SK-N-SH treated with all-trans-retinoic acid at 6 μM for 48 hours (cell line): Measurements from ENCODE around the gene BACH2.

Experiments
- ATAC-seq: fragments of 200-7000 bp; cut with Tn5 transposase; 3 replicates; pipeline ENCODE4 v1.9.1; 2020; ENCODE audit warnings: mild to moderate bottlenecking, moderate library complexity
- ARNTL ChIP-seq: fragments of 450-650 bp; formaldehyde crosslinking; IDR thresholded peaks from 2 replicates; pipeline ENCODE4 v1.5.0; 2020; ENCODE audit warnings: low read depth, mild to moderate bottlenecking, moderate library complexity, borderline replicate concordance
- BACH2 ChIP-seq: fragments of 250-450 bp; sonication (Bioruptor Pico); IDR thresholded peaks from 2 replicates; pipeline ENCODE4 v1.9.0; 2021; ENCODE audit warnings: mild to moderate bottlenecking, borderline replicate concordance
- CSDC2 ChIP-seq: fragments of 250-450 bp; sonication (Bioruptor Pico); IDR thresholded peaks from 2 replicates; pipeline ENCODE4 v1.5.0; 2020; ENCODE audit warnings: mild to moderate bottlenecking, moderate library complexity
- ESRRG ChIP-seq: fragments of 250-450 bp; sonication (Bioruptor Pico); IDR thresholded peaks from 2 replicates; pipeline ENCODE4 v1.6.1; 2021; ENCODE audit warnings: mild to moderate bottlenecking
- GLIS3 ChIP-seq: fragments of 250-450 bp; sonication (Bioruptor Pico); IDR thresholded peaks from 2 replicates; pipeline ENCODE4 v1.5.0; 2020; ENCODE audit warnings: mild to moderate bottlenecking, moderate library complexity
- ISL1 ChIP-seq: fragments of 250-450 bp; sonication (Bioruptor Pico); IDR thresholded peaks from 2 replicates; pipeline ENCODE4 v2.1.2; 2022; ENCODE audit warnings: mild to moderate bottlenecking, moderate library complexity
- OSR1 ChIP-seq: fragments of 250-450 bp; sonication (Bioruptor Pico); IDR thresholded peaks from 2 replicates; pipeline ENCODE4 v1.8.0; 2022; ENCODE audit warnings: moderate library complexity, mild to moderate bottlenecking, inconsistent platforms
- RARB ChIP-seq: fragments of 250-450 bp; sonication (Bioruptor Pico); IDR thresholded peaks from 2 replicates; pipeline ENCODE4 v1.8.0; 2021; ENCODE audit warnings: mild to moderate bottlenecking, moderate library complexity
- SNAI2 ChIP-seq: fragments of 250-450 bp; sonication (Bioruptor Pico); IDR thresholded peaks from 2 replicates; pipeline ENCODE4 v1.5.0; 2020; ENCODE audit warnings: mild to moderate bottlenecking, moderate library complexity
- TCF4 ChIP-seq: fragments of 250-450 bp; sonication (Bioruptor Pico); IDR thresholded peaks from 2 replicates; pipeline ENCODE4 v1.8.0; 2021; ENCODE audit warnings: mild to moderate bottlenecking, moderate library complexity, borderline replicate concordance
- TOX ChIP-seq: fragments of 250-450 bp; sonication (Bioruptor Pico); IDR thresholded peaks from 2 replicates; pipeline ENCODE4 v1.8.0; 2021; ENCODE audit warnings: mild to moderate bottlenecking, moderate library complexity, borderline replicate concordance
- ZFP3 ChIP-seq: fragments of 250-450 bp; sonication (Bioruptor Pico); IDR thresholded peaks from 2 replicates; pipeline ENCODE4 v1.5.0; 2020; ENCODE audit warnings: mild to moderate bottlenecking, moderate library complexity
- ZNF565 ChIP-seq: fragments of 450-650 bp; formaldehyde crosslinking; conservative IDR thresholded peaks from 2 replicates; pipeline ENCODE4 v1.5.0; 2020; ENCODE audit warnings: low read depth, mild to moderate bottlenecking, moderate library complexity
- TF ChIP-seq, protein P1 (sequence below): fragments of 250-450 bp; sonication (Bioruptor Pico); IDR thresholded peaks from 2 replicates; pipeline ENCODE4 v1.8.0; 2020; ENCODE audit warnings: mild to moderate bottlenecking, moderate library complexity, borderline replicate concordance
- TF ChIP-seq, protein P2 (sequence below): fragments of 250-450 bp; sonication (Bioruptor Pico); IDR thresholded peaks from 2 replicates; pipeline ENCODE4 v1.5.1; 2021; ENCODE audit warnings: mild to moderate bottlenecking, moderate library complexity
- TF ChIP-seq, protein P3 (sequence below): fragments of 250-450 bp; sonication (Bioruptor Pico); IDR thresholded peaks from 2 replicates; pipeline ENCODE4 v1.8.0; 2021; ENCODE audit warnings: low read depth, mild to moderate bottlenecking, moderate library complexity, borderline replicate concordance
- TF ChIP-seq, protein P4 (sequence below): fragments of 250-450 bp; sonication (Bioruptor Pico); IDR thresholded peaks from 2 replicates; pipeline ENCODE4 v1.5.0; 2020; ENCODE audit warnings: mild to moderate bottlenecking, moderate library complexity

BACH2 gene

DNA sequence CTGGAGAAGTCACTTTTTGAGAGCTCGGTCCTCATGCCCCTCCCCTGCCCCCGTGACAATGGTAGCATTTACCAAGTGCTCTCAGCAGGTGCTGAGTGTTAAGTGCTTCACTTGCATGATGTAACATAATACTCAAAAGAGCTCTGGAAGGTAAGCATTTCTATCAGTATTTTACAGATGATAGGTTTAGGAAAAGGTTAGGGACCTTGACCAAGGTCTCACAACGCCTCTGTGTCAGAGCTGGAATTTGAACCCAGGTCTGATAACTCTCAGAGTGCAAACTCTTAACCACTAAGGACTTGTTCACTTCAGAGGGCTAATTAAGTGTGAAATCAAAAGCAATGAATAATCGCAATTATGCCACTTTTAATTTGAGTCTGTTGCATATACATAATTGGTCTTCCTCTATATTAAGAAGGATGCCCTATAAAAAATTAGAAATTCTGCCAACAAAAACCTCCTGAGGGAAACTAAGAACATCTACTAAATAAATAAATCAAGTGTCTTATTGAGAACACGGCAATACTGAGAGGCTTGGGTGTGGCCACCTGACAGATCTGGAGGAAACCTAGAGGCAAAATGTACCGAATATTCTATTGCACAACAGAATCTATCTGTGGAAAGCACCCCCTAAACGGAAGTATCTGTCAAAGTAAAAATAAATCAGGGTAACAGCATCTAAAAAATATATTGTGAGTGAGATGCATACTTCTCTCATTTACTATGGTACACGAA lies 109.8 kb downstream of the BACH2 start:
- TF ChIP-seq GLIS3 (no peak), TCF4 (no peak), TOX (CRISPR knock-in tag) (no peak)
- ATAC-seq: no peak

DNA sequence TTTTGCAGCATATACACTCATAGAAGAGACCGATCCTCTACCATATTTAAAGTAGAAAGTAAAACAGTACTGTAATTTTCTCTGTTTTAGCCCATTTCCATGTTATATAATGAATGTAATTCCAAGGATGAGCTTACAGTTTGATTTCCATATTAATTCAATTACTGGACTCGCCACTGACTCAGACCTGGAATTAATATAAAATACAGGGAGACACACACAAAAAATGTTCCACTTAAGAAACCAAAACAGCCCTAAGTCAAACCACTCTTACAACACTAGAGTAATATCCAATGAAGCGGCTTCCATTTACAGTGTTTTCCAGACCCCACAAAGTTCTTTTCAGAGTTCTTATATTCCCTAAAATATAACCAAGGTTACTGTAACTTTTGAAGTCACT lies 110.6 kb downstream of the BACH2 start:
- TF ChIP-seq ARNTL (CRISPR knock-in tag): no peak
- no peak for TF ChIP-seq ZNF565
- TF ChIP-seq, protein P1, sequence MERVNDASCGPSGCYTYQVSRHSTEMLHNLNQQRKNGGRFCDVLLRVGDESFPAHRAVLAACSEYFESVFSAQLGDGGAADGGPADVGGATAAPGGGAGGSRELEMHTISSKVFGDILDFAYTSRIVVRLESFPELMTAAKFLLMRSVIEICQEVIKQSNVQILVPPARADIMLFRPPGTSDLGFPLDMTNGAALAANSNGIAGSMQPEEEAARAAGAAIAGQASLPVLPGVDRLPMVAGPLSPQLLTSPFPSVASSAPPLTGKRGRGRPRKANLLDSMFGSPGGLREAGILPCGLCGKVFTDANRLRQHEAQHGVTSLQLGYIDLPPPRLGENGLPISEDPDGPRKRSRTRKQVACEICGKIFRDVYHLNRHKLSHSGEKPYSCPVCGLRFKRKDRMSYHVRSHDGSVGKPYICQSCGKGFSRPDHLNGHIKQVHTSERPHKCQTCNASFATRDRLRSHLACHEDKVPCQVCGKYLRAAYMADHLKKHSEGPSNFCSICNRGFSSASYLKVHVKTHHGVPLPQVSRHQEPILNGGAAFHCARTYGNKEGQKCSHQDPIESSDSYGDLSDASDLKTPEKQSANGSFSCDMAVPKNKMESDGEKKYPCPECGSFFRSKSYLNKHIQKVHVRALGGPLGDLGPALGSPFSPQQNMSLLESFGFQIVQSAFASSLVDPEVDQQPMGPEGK: no peak
- TF ChIP-seq, all 23 proteins: peak for 0
- ATAC-seq: no peak

DNA sequence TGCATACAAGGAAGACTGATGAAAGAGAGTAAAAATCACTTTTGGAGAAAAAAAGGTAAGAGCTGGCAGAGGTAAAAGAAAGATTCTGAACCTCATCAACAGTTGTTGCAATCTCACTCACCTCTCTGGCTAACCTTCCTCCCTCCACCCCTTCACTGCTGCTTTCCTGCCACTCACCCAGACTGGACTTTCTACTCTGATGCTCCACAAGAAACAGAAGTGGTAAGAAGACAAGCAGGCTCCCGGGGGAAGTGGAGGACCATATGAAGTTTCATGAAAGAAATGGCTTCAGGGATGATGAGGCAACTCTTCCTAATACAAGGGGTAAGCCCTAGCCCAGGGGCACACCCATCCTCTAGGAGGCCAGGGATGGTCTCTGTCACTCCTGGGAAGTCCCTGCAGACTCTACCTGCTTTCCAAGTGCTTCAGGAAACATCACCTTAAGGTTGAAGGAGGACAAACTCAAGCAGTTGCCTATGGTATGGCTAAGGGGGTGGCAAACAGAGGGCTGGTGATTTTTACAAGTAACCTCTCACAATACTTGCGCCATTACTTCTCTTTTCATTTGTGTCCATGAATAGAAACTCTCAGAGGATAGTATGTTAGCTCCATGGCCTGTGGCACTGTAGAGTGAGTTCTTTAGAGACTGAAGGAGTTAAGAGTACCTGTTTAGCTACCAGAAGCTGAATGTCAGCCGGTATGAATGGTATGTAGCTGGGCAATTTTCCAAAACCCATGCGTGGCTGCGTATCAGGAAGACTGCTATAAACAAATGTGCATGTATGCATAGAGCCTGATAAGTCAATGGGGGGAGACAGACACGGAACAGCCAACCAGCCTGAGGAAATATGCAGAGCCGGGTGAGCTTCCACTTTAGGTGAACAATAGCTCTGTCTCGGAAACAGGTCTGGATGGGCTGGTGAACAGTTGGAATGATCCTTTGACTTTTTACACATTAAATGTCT lies 112.0 kb downstream of the BACH2 start:
- ATAC-seq: peak; percentile 19; the same call in 1 of the 3 replicates
- no peak for TF ChIP-seq SNAI2 (CRISPR knock-in tag)
- no peak for TF ChIP-seq TCF4
- TF ChIP-seq ISL1: no peak
- no peak for TF ChIP-seq ZFP3 (CRISPR knock-in tag)
- TF ChIP-seq, protein P2, sequence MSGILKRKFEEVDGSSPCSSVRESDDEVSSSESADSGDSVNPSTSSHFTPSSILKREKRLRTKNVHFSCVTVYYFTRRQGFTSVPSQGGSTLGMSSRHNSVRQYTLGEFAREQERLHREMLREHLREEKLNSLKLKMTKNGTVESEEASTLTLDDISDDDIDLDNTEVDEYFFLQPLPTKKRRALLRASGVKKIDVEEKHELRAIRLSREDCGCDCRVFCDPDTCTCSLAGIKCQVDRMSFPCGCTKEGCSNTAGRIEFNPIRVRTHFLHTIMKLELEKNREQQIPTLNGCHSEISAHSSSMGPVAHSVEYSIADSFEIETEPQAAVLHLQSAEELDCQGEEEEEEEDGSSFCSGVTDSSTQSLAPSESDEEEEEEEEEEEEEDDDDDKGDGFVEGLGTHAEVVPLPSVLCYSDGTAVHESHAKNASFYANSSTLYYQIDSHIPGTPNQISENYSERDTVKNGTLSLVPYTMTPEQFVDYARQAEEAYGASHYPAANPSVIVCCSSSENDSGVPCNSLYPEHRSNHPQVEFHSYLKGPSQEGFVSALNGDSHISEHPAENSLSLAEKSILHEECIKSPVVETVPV (CRISPR knock-in tag): no peak
- TF ChIP-seq CSDC2 (CRISPR knock-in tag): no peak
- no peak for TF ChIP-seq BACH2 (CRISPR knock-in tag)
- TF ChIP-seq TOX (CRISPR knock-in tag): no peak
- TF ChIP-seq OSR1: no peak
- no peak for TF ChIP-seq RARB (CRISPR knock-in tag)
- TF ChIP-seq, protein P3, sequence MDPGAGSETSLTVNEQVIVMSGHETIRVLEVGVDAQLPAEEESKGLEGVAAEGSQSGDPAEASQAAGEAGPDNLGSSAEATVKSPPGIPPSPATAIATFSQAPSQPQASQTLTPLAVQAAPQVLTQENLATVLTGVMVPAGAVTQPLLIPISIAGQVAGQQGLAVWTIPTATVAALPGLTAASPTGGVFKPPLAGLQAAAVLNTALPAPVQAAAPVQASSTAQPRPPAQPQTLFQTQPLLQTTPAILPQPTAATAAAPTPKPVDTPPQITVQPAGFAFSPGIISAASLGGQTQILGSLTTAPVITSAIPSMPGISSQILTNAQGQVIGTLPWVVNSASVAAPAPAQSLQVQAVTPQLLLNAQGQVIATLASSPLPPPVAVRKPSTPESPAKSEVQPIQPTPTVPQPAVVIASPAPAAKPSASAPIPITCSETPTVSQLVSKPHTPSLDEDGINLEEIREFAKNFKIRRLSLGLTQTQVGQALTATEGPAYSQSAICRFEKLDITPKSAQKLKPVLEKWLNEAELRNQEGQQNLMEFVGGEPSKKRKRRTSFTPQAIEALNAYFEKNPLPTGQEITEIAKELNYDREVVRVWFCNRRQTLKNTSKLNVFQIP (CRISPR knock-in tag): no peak
- TF ChIP-seq GLIS3: no peak
- TF ChIP-seq ESRRG (CRISPR knock-in tag): no peak

DNA sequence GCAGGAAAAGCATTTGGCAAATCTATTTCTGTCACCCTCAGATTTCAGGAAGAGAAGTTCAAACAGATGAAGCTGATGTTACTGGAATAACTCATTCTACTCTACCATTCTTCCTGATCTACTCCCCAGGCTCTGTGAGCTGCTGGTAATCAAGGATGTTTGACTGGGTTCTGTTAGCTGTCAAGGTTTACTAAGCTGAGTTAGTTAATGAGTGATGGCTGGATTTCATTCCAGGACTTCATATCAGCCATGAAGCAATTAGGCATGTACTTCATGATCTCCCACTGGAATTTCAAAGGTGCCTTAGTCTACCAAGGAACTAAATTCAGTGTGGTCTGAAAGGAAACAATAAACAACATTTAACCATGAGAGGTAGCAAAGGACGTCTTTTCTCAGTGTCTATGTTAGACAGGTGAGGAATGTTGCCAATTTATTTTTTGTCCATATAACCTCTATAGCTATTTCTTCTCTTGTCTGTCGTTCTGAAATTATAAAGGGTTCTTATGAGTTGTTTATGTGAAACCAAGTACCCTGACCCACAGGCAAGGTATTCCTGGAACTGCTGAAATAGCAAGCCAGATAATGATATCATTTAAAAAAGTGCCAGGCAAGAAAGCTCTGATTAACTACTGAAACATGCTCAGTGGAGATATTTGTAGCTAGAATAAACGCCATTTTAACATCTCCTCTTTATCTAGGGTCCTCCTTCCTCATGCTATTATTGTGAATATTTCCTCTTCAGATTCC lies 112.9 kb downstream of the BACH2 start:
- ATAC-seq: peak; percentile 39; the same call in 1 of the 3 replicates

More for the DNA sequence above, 112.9 kb downstream of the BACH2 start:
- TF ChIP-seq ISL1 (peak; percentile 33; the same call in 1 of the 2 replicates), ZFP3 (CRISPR knock-in tag) (no peak)
- TF ChIP-seq, protein P2 (CRISPR knock-in tag): no peak
- TF ChIP-seq, protein P4, sequence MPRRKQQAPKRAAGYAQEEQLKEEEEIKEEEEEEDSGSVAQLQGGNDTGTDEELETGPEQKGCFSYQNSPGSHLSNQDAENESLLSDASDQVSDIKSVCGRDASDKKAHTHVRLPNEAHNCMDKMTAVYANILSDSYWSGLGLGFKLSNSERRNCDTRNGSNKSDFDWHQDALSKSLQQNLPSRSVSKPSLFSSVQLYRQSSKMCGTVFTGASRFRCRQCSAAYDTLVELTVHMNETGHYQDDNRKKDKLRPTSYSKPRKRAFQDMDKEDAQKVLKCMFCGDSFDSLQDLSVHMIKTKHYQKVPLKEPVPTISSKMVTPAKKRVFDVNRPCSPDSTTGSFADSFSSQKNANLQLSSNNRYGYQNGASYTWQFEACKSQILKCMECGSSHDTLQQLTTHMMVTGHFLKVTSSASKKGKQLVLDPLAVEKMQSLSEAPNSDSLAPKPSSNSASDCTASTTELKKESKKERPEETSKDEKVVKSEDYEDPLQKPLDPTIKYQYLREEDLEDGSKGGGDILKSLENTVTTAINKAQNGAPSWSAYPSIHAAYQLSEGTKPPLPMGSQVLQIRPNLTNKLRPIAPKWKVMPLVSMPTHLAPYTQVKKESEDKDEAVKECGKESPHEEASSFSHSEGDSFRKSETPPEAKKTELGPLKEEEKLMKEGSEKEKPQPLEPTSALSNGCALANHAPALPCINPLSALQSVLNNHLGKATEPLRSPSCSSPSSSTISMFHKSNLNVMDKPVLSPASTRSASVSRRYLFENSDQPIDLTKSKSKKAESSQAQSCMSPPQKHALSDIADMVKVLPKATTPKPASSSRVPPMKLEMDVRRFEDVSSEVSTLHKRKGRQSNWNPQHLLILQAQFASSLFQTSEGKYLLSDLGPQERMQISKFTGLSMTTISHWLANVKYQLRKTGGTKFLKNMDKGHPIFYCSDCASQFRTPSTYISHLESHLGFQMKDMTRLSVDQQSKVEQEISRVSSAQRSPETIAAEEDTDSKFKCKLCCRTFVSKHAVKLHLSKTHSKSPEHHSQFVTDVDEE: peak; percentile 60; the same call in 1 of the 2 replicates
- TF ChIP-seq, all 23 proteins: peak for 2
